ENCODE results near the gene TRAPPC3. TPM values are rescaled to one million over a fixed set of nuclear protein-coding genes. Genes with fewer than 3 reads are reported as not detected.

TRAPPC3 gene
- total and polyA plus RNA-seq, 2 experiments from 2014 or later: 45.6 to 55.9 TPM

GRCh38 chr1:36162680-36163239 is 13.5 kb upstream of the TRAPPC3 start:
- no peak overlapping the region for H3K27ac ChIP-seq (ENCODE audit: low read depth)
- no peak overlapping the region for H3K4me3 ChIP-seq
- H3K4me1 Mint-ChIP-seq: peaks cover 35% of the 10 kb centered on the region
- DNase-seq (ENCODE audit: low spot score) (no peak), ATAC-seq (no peak)
- no peak overlapping the region for H2AFZ ChIP-seq
- H3K36me3 Mint-ChIP-seq (ENCODE audit: low read depth): peaks cover 5% of the 10 kb centered on the region
- no peaks in the 10 kb centered on the region for H3K9me3 Mint-ChIP-seq
- peaks cover 17% of the 10 kb centered on the region for H3K4me1 ChIP-seq (ENCODE audit: insufficient read depth)
- no peak overlapping the region; the same call in 2 of the 3 replicates for H3K4me3 Mint-ChIP-seq
- no peaks in the 10 kb centered on the region for H3K27me3 ChIP-seq (ENCODE audit: insufficient read depth)
- H3F3A ChIP-seq (replicated peaks; ENCODE audit: low read depth): peaks cover 7% of the 10 kb centered on the region; the same call in 1 of the 2 replicates
- no peaks in the 10 kb centered on the region for H3K36me3 ChIP-seq (ENCODE audit: insufficient read depth)
- TF ChIP-seq STAT1 (IDR thresholded peaks at IDR 0.05; ENCODE audit: unreplicated experiment) (no peak), CTCF (conservative IDR thresholded peaks at IDR 0.05; ENCODE audit: low read depth in 2 of 2) (no peak), NANOG (IDR thresholded peaks at IDR 0.05; ENCODE audit: borderline replicate concordance) (no peak), ETS1 (IDR thresholded peaks at IDR 0.05) (no peak), ZNF331 (CRISPR knock-in tag; IDR thresholded peaks at IDR 0.05; ENCODE audit: low read depth) (no peak), CREB1 (CRISPR knock-in tag; IDR thresholded peaks at IDR 0.05; ENCODE audit: low read depth) (no peak), EZH2 (IDR thresholded peaks at IDR 0.05; ENCODE audit: low read depth, unreplicated experiment) (no peak), JUNB (IDR thresholded peaks at IDR 0.05; ENCODE audit: unreplicated experiment) (no peak), REST (IDR thresholded peaks at IDR 0.05; ENCODE audit: unreplicated experiment) (no peak), EZH2phosphoT487 (IDR thresholded peaks at IDR 0.05; ENCODE audit: unreplicated experiment) (no peak)
- no peaks in the 10 kb centered on the region for H3K9me2 ChIP-seq (ENCODE audit: insufficient read depth)
- peaks cover 11% of the 10 kb centered on the region for H3K27me3 Mint-ChIP-seq (ENCODE audit: insufficient read depth, low read depth, poor library complexity)
- no peak overlapping the region for H3K4me2 ChIP-seq
- H3K27ac Mint-ChIP-seq: no peak overlapping the region
- peaks cover 8% of the 10 kb centered on the region for H4K20me1 ChIP-seq (replicated peaks; ENCODE audit: insufficient read depth)
- peaks cover 30% of the 10 kb centered on the region for H3K79me2 ChIP-seq (replicated peaks; ENCODE audit: insufficient read depth)
